K562 (cell line): Measurements from ENCODE around the gene IGSF21. TPM values are rescaled to one million over a fixed set of nuclear protein-coding genes. Genes with fewer than 3 reads are reported as not detected.

Experiments
- BCL6 ChIP-seq: fragments of 250-450 bp; sonication (Bioruptor Pico); IDR thresholded peaks from 2 replicates; pipeline ENCODE4 v1.4.0; 2020
- CTCFL ChIP-seq: IDR thresholded peaks from 2 replicates; pipeline ENCODE4 v1.6.1; 2011; ENCODE audit warnings: borderline replicate concordance, low read depth, mild to moderate bottlenecking, moderate library complexity, low read length; ENCODE audit not compliant: insufficient read depth, poor library complexity, severe bottlenecking
- SIN3B ChIP-seq: fragments of 450-650 bp; IDR thresholded peaks from 2 replicates; pipeline ENCODE4 v1.6.1; 2017; ENCODE audit warnings: low read depth, mild to moderate bottlenecking, moderate library complexity
- ZBTB40 ChIP-seq, 2 experiments: fragments of 450-650 bp in 1 of 2; sonication (generic) in 1 of 2; formaldehyde crosslinking in 1 of 2; IDR thresholded peaks; 2 replicates each; pipeline versions ENCODE4 v1.7.1 to v1.9.0; 2016 to 2022; ENCODE audit warnings: inconsistent platforms in 1 of 2, mild to moderate bottlenecking in 1 of 2, missing genetic modification reagents in 1 of 2
- ZNF134 ChIP-seq: fragments of 250-450 bp; sonication (Bioruptor Pico); conservative IDR thresholded peaks from 2 replicates; pipeline ENCODE4 v1.4.0; 2020
- polyA plus RNA-seq, 8 experiments: library from polyadenylated mRNA; depleted of rRNA in 4 of 8; stranded (reverse) in 5 of 8; unstranded in 3 of 8; fragments of >200 nt; fragmentation: Nextera tagmentation in 2 of 8; fragmentation: Illumina TruSeq in 1 of 8; extraction: Ambion mirVana in 2 of 8; extraction: Trizol in 1 of 8; gene quantifications; 2 replicates each; pipeline versions ENCODE4 v1.2.1 to v1.2.3, GENCODE V29; 2011 to 2014; ENCODE audit warnings: inconsistent platforms in 1 of 8, missing spikeins in 1 of 8
- total RNA-seq, 7 experiments: library from RNA; depleted of rRNA in 6 of 7; stranded (reverse); fragments of >200 nt in 6 of 7; fragmentation: Illumina TruSeq in 2 of 7; extraction: Trizol in 2 of 7; gene quantifications; 2 replicates each; pipeline versions ENCODE4 v1.2.1 to v1.2.3, GENCODE V29; 2011 to 2021; ENCODE audit warnings: low replicate concordance in 1 of 7

Gene IGSF21
- total and polyA plus RNA-seq, 9 of the 15 experiments (the other 6 are each of a cell fraction or from before 2014, with no cell fraction given) = not detected

- TF ChIP-seq ZBTB40 (IDR thresholded peaks at IDR 0.05) = no peak
- TF ChIP-seq ZBTB40 (CRISPR knock-in tag; IDR thresholded peaks at IDR 0.05) = no peak
- no peak for TF ChIP-seq BCL6 (CRISPR knock-in tag)
- TF ChIP-seq ZNF134 (CRISPR knock-in tag) = no peak
- no peak for TF ChIP-seq SIN3B
- TF ChIP-seq CTCFL = no peak
Measured at GRCh38 chr1:18316764-18317163, 209.2 kb downstream of the IGSF21 start (continued).
